ENCODE data around the gene IGBP1. TPM values are rescaled to one million over a fixed set of nuclear protein-coding genes. Genes with fewer than 3 reads are reported as not detected.

Gene IGBP1
- total RNA-seq, 1 donor from 2014 or later, result 51.7 TPM

- no peaks in the 10 kb centered on the region for H3K9me3 ChIP-seq
- no peak for TF ChIP-seq CTCF (IDR thresholded peaks at IDR 0.05)
- intact Hi-C loops (cut with DNase I), result no loop called here
- ATAC-seq (no peak), DNase-seq (no peak)
- H3K27me3 ChIP-seq, result no peaks in the 10 kb centered on the region
- H3K4me3 ChIP-seq, result no peak overlapping the region
- H3K27ac ChIP-seq, result no peak overlapping the region
- H3K36me3 ChIP-seq, result no peaks in the 10 kb centered on the region
- no peaks in the 10 kb centered on the region for H3K4me1 ChIP-seq
Observed at GRCh38 chrX:70128071-70128470, 5.2 kb upstream of the IGBP1 start.

GRCh38 chrX:70129816-70130215, 3.4 kb upstream of the IGBP1 start:
- no peak for TF ChIP-seq CTCF (IDR thresholded peaks at IDR 0.05)
- no peaks in the 10 kb centered on the region for H3K4me1 ChIP-seq
- H3K27ac ChIP-seq, result no peak overlapping the region
- H3K9me3 ChIP-seq, result no peaks in the 10 kb centered on the region
- H3K27me3 ChIP-seq, result no peaks in the 10 kb centered on the region
- H3K4me3 ChIP-seq, result no peak overlapping the region
- DNase-seq, result no peak
- ATAC-seq, result no peak
- H3K36me3 ChIP-seq, result no peaks in the 10 kb centered on the region
- intact Hi-C loops (cut with DNase I), result no loop called here

- Histone ChIP-seq H3K4me3 (no peak overlapping the region), H3K36me3 (peaks cover 9% of the 10 kb centered on the region), H3K27me3 (no peaks in the 10 kb centered on the region), H3K27ac (no peak overlapping the region), H3K4me1 (peaks cover 3% of the 10 kb centered on the region), H3K9me3 (no peaks in the 10 kb centered on the region)
- no peak for ATAC-seq
- TF ChIP-seq CTCF (IDR thresholded peaks at IDR 0.05), result no peak
- intact Hi-C loops (cut with DNase I), result no loop called here
- DNase-seq, result no peak
Observed at GRCh38 chrX:70132224-70132623, 1.0 kb upstream of the IGBP1 start.

- intact Hi-C loops (cut with DNase I), result no loop called here
- TF ChIP-seq CTCF (IDR thresholded peaks at IDR 0.05), result no peak
- Histone ChIP-seq H3K36me3 (peaks cover 9% of the 10 kb centered on the region), H3K27ac (peak overlapping the region; percentile 87), H3K9me3 (no peaks in the 10 kb centered on the region), H3K27me3 (no peaks in the 10 kb centered on the region), H3K4me1 (peaks cover 3% of the 10 kb centered on the region), H3K4me3 (peak overlapping the region; percentile 68)
- ATAC-seq (no peak), DNase-seq (no peak)
Observed at GRCh38 chrX:70132877-70133302, 357 bp upstream of the IGBP1 start.

- intact Hi-C loops (cut with DNase I), result no loop called here
- ATAC-seq (peak; percentile 30), DNase-seq (no peak)
Observed at GRCh38 chrX:70134116-70134477, 850 bp downstream of the IGBP1 start.

More at GRCh38 chrX:70134116-70134477, 850 bp downstream of the IGBP1 start:
- TF ChIP-seq CTCF (IDR thresholded peaks at IDR 0.05), result no peak
- Histone ChIP-seq H3K4me1 (peaks cover 3% of the 10 kb centered on the region), H3K4me3 (peak overlapping the region; percentile 68), H3K9me3 (no peaks in the 10 kb centered on the region), H3K36me3 (peaks cover 9% of the 10 kb centered on the region), H3K27me3 (no peaks in the 10 kb centered on the region), H3K27ac (peak overlapping the region; percentile 87)
